HepG2 (cell line): ENCODE measurements around the gene CASP7. TPM values are rescaled to one million over a fixed set of nuclear protein-coding genes. Genes with fewer than 3 reads are reported as not detected.

ENCODE experiments used
- ATAC-seq: fragments of 200-7000 bp; cut with Tn5 transposase; 3 replicates; pipeline ENCODE4 v1.9.1; 2020; ENCODE audit warnings: mild to moderate bottlenecking, moderate library complexity
- BruUV-seq: library from RNA; stranded (reverse); fragments of 400-500 nt; replicated peaks from 2 replicates; lab custom pipeline; 2021; lab: Mats Ljungman, UMichigan
- CTCF ChIA-PET: fragments of 300-600 bp; formaldehyde crosslinking; extraction: SDS; loops from one replicate; lab custom pipeline; 2021; ENCODE audit warnings: low total read pairs, inconsistent platforms, low intra/inter-chr PET ratio; lab: Yijun Ruan, JAX
- POLR2A ChIA-PET: fragments of 350-600 bp; sonication (Branson Sonifier 250); formaldehyde crosslinking; loops from one replicate; lab custom pipeline; 2020; ENCODE audit warnings: antibody characterized with exemption, inconsistent platforms; lab: Yijun Ruan, JAX
- DNase-seq: peaks from one replicate; pipeline ENCODE4 v3.0.0-alpha.2; 2015; ENCODE audit warnings: low spot score
- FAIRE-seq: peaks from 3 replicates; lab custom pipeline; 2011; peaks lifted over from hg19 to GRCh38; lab: Jason Lieb, UNC
- H2AFZ ChIP-seq: one replicate; pipeline ENCODE4 v1.6.1; 2011; ENCODE audit warnings: low read length, inconsistent platforms
- H3K27ac ChIP-seq: fragments of 300-600 bp; 3 replicates; pipeline ENCODE4 v1.8.0; 2011; ENCODE audit warnings: mixed run types, mild to moderate bottlenecking, mixed read lengths, low read length, inconsistent platforms; ENCODE audit not compliant: insufficient read depth; ENCODE audit errors: extremely low read length
- H3K27me3 ChIP-seq, 2 experiments: fragments of 200-600 bp in 1 of 2; 2 replicates in 1 of 2; 3 replicates in 1 of 2; pipeline versions ENCODE4 v1.6.0 to v1.8.0; 2011; ENCODE audit warnings: low read length in 2 of 2, mild to moderate bottlenecking in 2 of 2, moderate library complexity in 2 of 2, inconsistent platforms in 1 of 2; ENCODE audit not compliant: insufficient read depth in 2 of 2, control insufficient read depth in 1 of 2
- H3K36me3 ChIP-seq, 2 experiments: fragments of 200-600 bp in 1 of 2; replicated peaks in 1 of 2; 2 replicates in 1 of 2; 3 replicates in 1 of 2; pipeline versions ENCODE4 v1.5.1 to v1.8.0; 2011; ENCODE audit warnings: low read length in 2 of 2, inconsistent platforms in 1 of 2; ENCODE audit not compliant: insufficient read depth in 2 of 2, control insufficient read depth in 1 of 2
- H3K4me1 ChIP-seq: 2 replicates; pipeline ENCODE4 v1.5.1; 2012; ENCODE audit warnings: low read length, inconsistent platforms; ENCODE audit not compliant: insufficient read depth
- H3K4me2 ChIP-seq: 2 replicates; pipeline ENCODE4 v1.6.0; 2011; ENCODE audit warnings: low read depth, low read length, inconsistent platforms
- H3K4me3 ChIP-seq, 3 experiments: fragments of 200-600 bp in 1 of 3; sonication (generic), shearing (Covaris generic) in 1 of 3; replicated peaks in 1 of 3; 2 replicates each; pipeline ENCODE4 v1.5.1; 2011 to 2016; ENCODE audit warnings: low read length in 3 of 3, inconsistent platforms in 2 of 3, low read depth in 2 of 3, mild to moderate bottlenecking in 2 of 3, control low read depth in 1 of 3, mixed read lengths in 1 of 3; ENCODE audit not compliant: insufficient read depth in 1 of 3
- H3K79me2 ChIP-seq: one replicate; pipeline ENCODE4 v1.6.1; 2011; ENCODE audit warnings: low read length, inconsistent platforms; ENCODE audit not compliant: insufficient read depth
- H3K9ac ChIP-seq: 2 replicates; pipeline ENCODE4 v1.6.0; 2011; ENCODE audit warnings: mild to moderate bottlenecking, low read depth, low read length, inconsistent platforms; ENCODE audit not compliant: insufficient read depth
- H3K9me3 ChIP-seq: 2 replicates; pipeline ENCODE4 v1.5.1; 2012; ENCODE audit warnings: mild to moderate bottlenecking, low read length
- H4K20me1 ChIP-seq: 2 replicates; pipeline ENCODE4 v1.6.0; 2011; ENCODE audit warnings: inconsistent platforms, mild to moderate bottlenecking, low read length, moderate library complexity; ENCODE audit not compliant: insufficient read depth
- ATF2 ChIP-seq: sonication (generic); formaldehyde crosslinking; IDR thresholded peaks from 2 replicates; pipeline ENCODE4 v1.4.0; 2020; ENCODE audit warnings: missing genetic modification reagents
- ATF5 ChIP-seq: sonication (generic); formaldehyde crosslinking; IDR thresholded peaks from 2 replicates; pipeline ENCODE4 v1.4.0; 2020; ENCODE audit warnings: mild to moderate bottlenecking, low read depth, missing genetic modification reagents
- BHLHE40 ChIP-seq: IDR thresholded peaks from 2 replicates; pipeline ENCODE4 v1.6.1; 2011; ENCODE audit warnings: low read length, improper control_type of control experiment
- CEBPB ChIP-seq: IDR thresholded peaks from 2 replicates; pipeline ENCODE4 v1.6.1; 2011; ENCODE audit warnings: low read depth, low read length, improper control_type of control experiment, borderline replicate concordance
- IRF1 ChIP-seq: sonication (generic); formaldehyde crosslinking; IDR thresholded peaks from 2 replicates; pipeline ENCODE4 v1.4.0; 2020; ENCODE audit warnings: low read depth, mild to moderate bottlenecking, missing genetic modification reagents
- KLF9 ChIP-seq: IDR thresholded peaks from 2 replicates; pipeline ENCODE4 v1.6.1; 2016; ENCODE audit warnings: low read depth
- NCOA5 ChIP-seq: sonication (generic); formaldehyde crosslinking; IDR thresholded peaks from 2 replicates; pipeline ENCODE4 v1.4.0; 2020; ENCODE audit warnings: missing genetic modification reagents
- TEAD3 ChIP-seq: optimal IDR thresholded peaks from 2 replicates; pipeline ENCODE3; 2016; ENCODE audit warnings: borderline replicate concordance
- THAP11 ChIP-seq: IDR thresholded peaks from 2 replicates; pipeline ENCODE4 v1.6.1; 2016; ENCODE audit warnings: missing biosample characterization, missing genetic modification reagents
- TOE1 ChIP-seq: sonication (generic); formaldehyde crosslinking; IDR thresholded peaks from 2 replicates; pipeline ENCODE4 v1.4.0; 2020; ENCODE audit warnings: mild to moderate bottlenecking, missing genetic modification reagents
- U2AF1 ChIP-seq: fragments of 200-400 bp; formaldehyde crosslinking; optimal IDR thresholded peaks from 2 replicates; pipeline ENCODE3; 2017; ENCODE audit warnings: mild to moderate bottlenecking, low read depth, low read length
- ZEB1 ChIP-seq: IDR thresholded peaks from 2 replicates; pipeline ENCODE4 v1.6.1; 2012; ENCODE audit warnings: mild to moderate bottlenecking, low read depth, inconsistent platforms; ENCODE audit not compliant: insufficient replicate concordance
- ZNF784 ChIP-seq: sonication (generic); formaldehyde crosslinking; IDR thresholded peaks from 2 replicates; pipeline ENCODE4 v1.5.1; 2020; ENCODE audit warnings: missing genetic modification reagents, mild to moderate bottlenecking, borderline replicate concordance
- ZNF790 ChIP-seq: sonication (generic); formaldehyde crosslinking; IDR thresholded peaks from 2 replicates; pipeline ENCODE4 v1.8.0; 2022; ENCODE audit warnings: missing genetic modification reagents, mild to moderate bottlenecking, borderline replicate concordance
- ZUFSP ChIP-seq: sonication (generic); formaldehyde crosslinking; IDR thresholded peaks from 2 replicates; pipeline ENCODE4 v1.9.0; 2021; ENCODE audit warnings: missing genetic modification reagents, mild to moderate bottlenecking, borderline replicate concordance
- WGBS: methylation state at CpG from one replicate; pipeline ENCODE4 v1.1.6; 2017; ENCODE audit warnings: low lambda C conversion rate; 5-methylcytosine and 5-hydroxymethylcytosine counted together
- in situ Hi-C: cut with HindIII; loops from 2 replicates; pipeline ENCODE4 v1.10.0; 2017; ENCODE audit warnings: low pct_unique_long_range_greater_than_20kb; ENCODE audit not compliant: extremely low pct_ligation_motif_present
- intact Hi-C: fragments of 100-400 bp; cut with micrococcal nuclease; formaldehyde crosslinking; loops from one replicate; pipeline ENCODE4 v1.10.0; 2022; ENCODE audit not compliant: unreplicated experiment
- polyA plus RNA-seq, 8 experiments: library from polyadenylated mRNA; depleted of rRNA in 3 of 8; stranded (reverse) in 7 of 8; unstranded in 1 of 8; fragments of >200 nt; fragmentation: Illumina TruSeq in 4 of 8; extraction: Trizol in 4 of 8; gene quantifications; 2 replicates each; pipeline versions ENCODE4 v1.2.1 to v1.2.3, GENCODE V29; 2011 to 2016; ENCODE audit warnings: low read depth in 4 of 8, missing spikeins in 1 of 8, mixed read lengths in 1 of 8; ENCODE audit not compliant: insufficient read depth in 1 of 8
- total RNA-seq, 5 experiments: library from RNA; depleted of rRNA; stranded (reverse); fragments of >200 nt; fragmentation: Illumina TruSeq; extraction: Trizol; gene quantifications; 2 replicates each; pipeline ENCODE4 v1.2.3, GENCODE V29; 2016; ENCODE audit warnings: low read depth in 1 of 5

CASP7 gene
- total and polyA plus RNA-seq, 2 of the 13 experiments (the other 11 are each of a cell fraction or from before 2014, with no cell fraction given) = 11.9 to 39.3 TPM

GRCh38 chr10:113686028-113686427 lies 6.3 kb downstream of the CASP7 start:
- peaks cover 12% of the 10 kb centered on the region for H3K4me1 ChIP-seq
- H3K4me2 ChIP-seq = no peak overlapping the region
- ChIA-PET CTCF (no interaction called here), POLR2A (no interaction called here)
- TF ChIP-seq CEBPB = no peak
- no peak for TF ChIP-seq NCOA5
- TF ChIP-seq U2AF1 = no peak
- no peak for TF ChIP-seq IRF1 (CRISPR knock-in tag)
- no peak for TF ChIP-seq ATF2 (CRISPR knock-in tag)
- TF ChIP-seq BHLHE40 = no peak
- TF ChIP-seq ZNF790 (CRISPR knock-in tag) = no peak
- TF ChIP-seq ATF5 (CRISPR knock-in tag) = no peak
- TF ChIP-seq KLF9 (CRISPR knock-in tag) = no peak
- no peak for TF ChIP-seq ZUFSP (CRISPR knock-in tag)
- TF ChIP-seq THAP11 = no peak
- TF ChIP-seq ZNF784 (CRISPR knock-in tag) = no peak
- no peak for TF ChIP-seq TEAD3 (CRISPR knock-in tag)
- TF ChIP-seq ZEB1 = no peak
- TF ChIP-seq TOE1 = no peak
- no peak overlapping the region for H2AFZ ChIP-seq
- H3K9ac ChIP-seq = no peak overlapping the region
- intact Hi-C loops = no loop called here
- ATAC-seq = no peak
- no peaks in the 10 kb centered on the region for H3K27me3 ChIP-seq
- peaks cover 71% of the 10 kb centered on the region for H3K79me2 ChIP-seq
- DNase-seq = no peak
- H3K4me3 ChIP-seq = no peak overlapping the region
- H4K20me1 ChIP-seq = 0 out of 2 replicates have a peak, but pooled peaks cover 3% of the 10 kb centered on the region
- WGBS = over 99% methylated on average over 3 of the region's 3 CpGs
- H3K27ac ChIP-seq = no peak overlapping the region
- peaks cover 12% of the 10 kb centered on the region for H3K9me3 ChIP-seq
- FAIRE-seq = no peak
- no TSS peak for BruUV-seq
- no peaks in the 10 kb centered on the region; a peak in 1 of 5 replicates for H3K36me3 ChIP-seq
- in situ Hi-C loops = no loop called here
